ENCODE results near the gene PFKFB3.
"Not testable (repeated sequence)": the region's sequence is repeated elsewhere in the genome, so short reads cannot be mapped to it uniquely, and the experiment has no call there.

The PFKFB3 gene

DNA sequence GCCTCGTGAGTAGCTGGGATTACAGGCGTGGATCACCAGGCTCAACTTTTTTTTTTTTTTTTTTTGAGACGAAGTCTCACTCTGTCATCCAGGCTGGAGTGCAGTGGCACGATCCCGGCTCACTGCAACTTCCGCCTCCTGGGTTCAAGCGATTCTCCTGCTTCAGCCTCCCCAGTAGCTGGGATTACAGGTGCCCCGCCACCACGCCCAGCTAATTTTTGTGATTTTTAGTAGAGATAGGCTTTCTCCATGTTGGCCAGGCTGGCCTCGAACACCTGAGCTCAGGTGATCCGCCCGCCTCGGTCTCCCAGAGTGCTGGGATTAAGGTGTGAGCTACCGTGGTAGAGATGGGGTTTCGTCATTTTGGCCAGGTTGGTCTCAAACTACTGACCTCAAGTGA lies 36.8 kb upstream of the PFKFB3 start:
- not testable (repeated sequence) for H3K27me3 ChIP-seq (ENCODE audit: control insufficient read depth, insufficient read depth, low read length); H3K27ac ChIP-seq (ENCODE audit: low read depth, low read length); H3K4me3 ChIP-seq (ENCODE audit: low read depth, low read length); H3K36me3 ChIP-seq (ENCODE audit: control insufficient read depth, insufficient read depth, low read length); H3K9ac ChIP-seq (ENCODE audit: low read depth, low read length); H3K4me1 ChIP-seq (ENCODE audit: control insufficient read depth, insufficient read depth, low read length); H3K9me3 ChIP-seq (ENCODE audit: control insufficient read depth, insufficient read depth, low read length)

- no peak overlapping the region for H3K27ac ChIP-seq (ENCODE audit: low read depth, low read length)
- H3K9me3 ChIP-seq (ENCODE audit: control insufficient read depth, insufficient read depth, low read length), result no peaks in the 10 kb centered on the region
- no peak overlapping the region for H3K9ac ChIP-seq (ENCODE audit: low read depth, low read length)
- no peaks in the 10 kb centered on the region for H3K27me3 ChIP-seq (ENCODE audit: control insufficient read depth, insufficient read depth, low read length)
- no peak overlapping the region for H3K4me3 ChIP-seq (ENCODE audit: low read depth, low read length)
- H3K4me1 ChIP-seq (ENCODE audit: control insufficient read depth, insufficient read depth, low read length), result peaks cover 10% of the 10 kb centered on the region; the same call in 1 of the 2 replicates
- 0 out of 2 replicates have a peak, but pooled peaks cover 9% of the 10 kb centered on the region for H3K36me3 ChIP-seq (ENCODE audit: control insufficient read depth, insufficient read depth, low read length)
Measured at GRCh38 chr10:6167456-6167855, 35.3 kb upstream of the PFKFB3 start.

DNA sequence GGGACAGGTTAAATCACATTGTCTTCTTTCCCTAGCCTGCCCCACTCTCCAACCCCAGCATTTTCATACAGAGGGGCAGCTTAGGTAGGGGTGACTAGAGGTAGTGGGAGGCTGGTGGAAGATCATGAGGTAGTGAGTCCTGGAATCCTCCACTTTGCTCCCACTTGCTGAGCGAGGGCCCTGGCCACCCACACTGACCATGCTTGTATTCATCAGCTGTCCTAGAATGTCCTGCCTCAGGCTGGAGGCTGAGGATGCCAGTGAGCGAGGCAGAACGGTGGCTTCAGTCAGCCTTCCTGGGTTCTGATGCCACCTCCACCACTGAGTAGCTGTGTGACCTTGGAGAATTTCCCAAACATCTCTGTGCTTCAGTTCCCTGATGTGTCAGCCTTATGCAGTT lies 34.6 kb upstream of the PFKFB3 start:
- no peak overlapping the region for H3K9ac ChIP-seq (ENCODE audit: low read depth, low read length)
- no peak overlapping the region for H3K4me3 ChIP-seq (ENCODE audit: low read depth, low read length)
- 0 out of 2 replicates have a peak, but pooled peaks cover 5% of the 10 kb centered on the region for H3K4me1 ChIP-seq (ENCODE audit: control insufficient read depth, insufficient read depth, low read length)
- 0 out of 2 replicates have a peak, but pooled peaks cover 9% of the 10 kb centered on the region for H3K36me3 ChIP-seq (ENCODE audit: control insufficient read depth, insufficient read depth, low read length)
- no peaks in the 10 kb centered on the region for H3K27me3 ChIP-seq (ENCODE audit: control insufficient read depth, insufficient read depth, low read length)
- no peak overlapping the region for H3K27ac ChIP-seq (ENCODE audit: low read depth, low read length)
- no peaks in the 10 kb centered on the region for H3K9me3 ChIP-seq (ENCODE audit: control insufficient read depth, insufficient read depth, low read length)

DNA sequence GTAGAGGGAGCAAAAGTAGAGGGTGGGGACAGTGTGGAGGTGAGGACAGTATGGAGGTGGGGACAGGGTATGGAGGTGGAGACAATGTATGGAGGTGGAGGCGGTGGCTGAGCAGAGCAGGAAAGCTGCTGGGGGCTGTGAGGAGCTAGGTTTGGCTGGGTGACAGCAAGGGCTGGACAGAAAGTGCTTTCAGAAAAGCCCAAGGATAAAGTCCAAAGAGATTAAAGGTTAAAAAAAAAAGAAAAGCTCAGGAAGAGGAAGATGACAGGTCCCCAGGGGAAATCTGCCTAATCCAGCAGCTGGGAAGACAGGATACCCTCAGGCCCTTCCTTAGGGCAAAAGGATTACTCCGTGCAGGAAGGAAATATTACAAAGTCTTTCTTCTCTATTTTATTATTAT lies 32.1 kb upstream of the PFKFB3 start:
- H3K27ac ChIP-seq (ENCODE audit: low read depth, low read length), result no peak overlapping the region
- 0 out of 2 replicates have a peak, but pooled peaks cover 9% of the 10 kb centered on the region for H3K36me3 ChIP-seq (ENCODE audit: control insufficient read depth, insufficient read depth, low read length)
- H3K9ac ChIP-seq (ENCODE audit: low read depth, low read length), result no peak overlapping the region
- no peaks in the 10 kb centered on the region for H3K9me3 ChIP-seq (ENCODE audit: control insufficient read depth, insufficient read depth, low read length)
- no peak overlapping the region for H3K4me3 ChIP-seq (ENCODE audit: low read depth, low read length)
- H3K27me3 ChIP-seq (ENCODE audit: control insufficient read depth, insufficient read depth, low read length), result no peaks in the 10 kb centered on the region
- H3K4me1 ChIP-seq (ENCODE audit: control insufficient read depth, insufficient read depth, low read length), result no peaks in the 10 kb centered on the region

GRCh38 chr10:6171881-6172695 lies 30.6 kb upstream of the PFKFB3 start:
- Histone ChIP-seq H3K4me1 (ENCODE audit: control insufficient read depth, insufficient read depth, low read length) (no peaks in the 10 kb centered on the region), H3K9ac (ENCODE audit: low read depth, low read length) (no peak overlapping the region), H3K27ac (ENCODE audit: low read depth, low read length) (no peak overlapping the region), H3K4me3 (ENCODE audit: low read depth, low read length) (no peak overlapping the region), H3K36me3 (ENCODE audit: control insufficient read depth, insufficient read depth, low read length) (0 out of 2 replicates have a peak, but pooled peaks cover 7% of the 10 kb centered on the region), H3K9me3 (ENCODE audit: control insufficient read depth, insufficient read depth, low read length) (no peaks in the 10 kb centered on the region), H3K27me3 (ENCODE audit: control insufficient read depth, insufficient read depth, low read length) (no peaks in the 10 kb centered on the region)

- Histone ChIP-seq H3K27ac (ENCODE audit: low read depth, low read length) (no peak overlapping the region), H3K4me1 (ENCODE audit: control insufficient read depth, insufficient read depth, low read length) (no peaks in the 10 kb centered on the region), H3K9me3 (ENCODE audit: control insufficient read depth, insufficient read depth, low read length) (no peaks in the 10 kb centered on the region), H3K4me3 (ENCODE audit: low read depth, low read length) (no peak overlapping the region), H3K36me3 (ENCODE audit: control insufficient read depth, insufficient read depth, low read length) (0 out of 2 replicates have a peak, but pooled peaks cover 5% of the 10 kb centered on the region), H3K27me3 (ENCODE audit: control insufficient read depth, insufficient read depth, low read length) (no peaks in the 10 kb centered on the region), H3K9ac (ENCODE audit: low read depth, low read length) (no peak overlapping the region)
Measured at GRCh38 chr10:6173203-6173602, 29.5 kb upstream of the PFKFB3 start.

DNA sequence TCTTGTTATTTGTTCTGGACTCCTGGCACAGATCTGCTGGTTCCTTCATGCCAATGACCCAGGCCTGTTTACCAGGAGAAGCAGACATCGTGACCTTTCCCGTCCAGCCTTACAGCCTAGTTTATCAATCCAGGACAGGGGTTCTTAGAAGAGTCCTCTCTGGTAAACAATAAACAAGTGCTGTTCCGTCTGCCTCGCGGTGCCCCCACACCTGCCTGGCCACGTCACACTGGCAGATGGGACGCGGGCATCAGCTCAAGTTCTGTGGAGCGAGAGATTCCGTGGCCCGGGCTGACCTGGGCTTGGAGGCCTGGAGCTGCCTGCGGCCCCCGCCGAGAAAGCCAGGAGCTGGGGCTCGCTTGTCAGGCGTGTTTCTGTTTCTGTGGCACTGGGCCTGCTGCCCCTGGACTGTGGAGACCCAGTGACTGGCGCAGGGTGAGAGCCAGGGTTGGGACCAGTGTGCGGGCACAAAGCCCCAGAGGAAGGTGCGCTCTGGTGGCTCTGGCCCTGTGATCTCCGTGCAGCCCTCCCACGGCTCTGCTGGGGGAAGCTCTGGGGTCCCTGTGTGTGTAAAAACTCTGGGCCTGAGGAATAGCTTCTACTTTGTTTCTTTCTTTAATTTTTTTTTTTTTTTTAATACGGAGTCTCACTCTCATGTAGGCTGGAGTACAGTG lies 28.4 kb upstream of the PFKFB3 start:
- Histone ChIP-seq H3K27ac (ENCODE audit: low read depth, low read length) (no peak overlapping the region), H3K4me3 (ENCODE audit: low read depth, low read length) (no peak overlapping the region), H3K9ac (ENCODE audit: low read depth, low read length) (no peak overlapping the region), H3K36me3 (ENCODE audit: control insufficient read depth, insufficient read depth, low read length) (0 out of 2 replicates have a peak, but pooled peaks cover 5% of the 10 kb centered on the region), H3K4me1 (ENCODE audit: control insufficient read depth, insufficient read depth, low read length) (no peaks in the 10 kb centered on the region), H3K9me3 (ENCODE audit: control insufficient read depth, insufficient read depth, low read length) (no peaks in the 10 kb centered on the region), H3K27me3 (ENCODE audit: control insufficient read depth, insufficient read depth, low read length) (no peaks in the 10 kb centered on the region)

DNA sequence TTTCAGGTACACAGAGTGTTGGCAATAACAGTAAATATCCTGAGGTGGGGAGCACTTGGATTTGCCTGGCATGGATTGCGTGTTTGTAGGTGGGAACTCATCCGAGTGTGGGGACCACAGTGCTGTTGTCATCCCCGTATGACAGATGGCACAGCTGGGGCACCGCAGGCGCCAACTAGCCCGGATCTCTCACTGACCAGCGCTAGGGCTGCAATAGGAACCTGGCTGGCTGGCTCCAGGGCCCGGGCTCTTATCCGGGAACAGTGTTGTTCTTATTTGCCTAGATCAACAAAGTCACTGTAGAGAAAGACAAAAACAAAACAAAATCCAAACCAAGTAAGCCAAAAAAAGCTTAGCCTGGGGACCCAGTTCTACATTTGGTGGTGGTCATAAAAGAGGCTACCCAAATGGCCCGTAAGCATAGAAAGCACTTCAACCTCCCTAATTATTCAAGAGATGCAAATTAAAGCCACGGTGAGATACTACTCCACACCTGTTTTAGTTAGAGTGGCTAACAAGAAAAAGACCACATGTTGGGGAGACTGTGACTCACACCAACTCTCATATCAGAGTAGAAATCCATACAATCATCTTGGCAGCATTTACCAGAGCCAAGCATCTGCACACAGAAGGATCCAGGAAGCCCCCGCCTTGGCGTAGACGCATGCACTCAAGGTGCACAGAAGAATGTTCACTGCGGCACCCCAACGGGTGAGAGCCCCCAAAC lies 27.2 kb upstream of the PFKFB3 start:
- Histone ChIP-seq H3K27ac (ENCODE audit: low read depth, low read length) (no peak overlapping the region), H3K9me3 (ENCODE audit: control insufficient read depth, insufficient read depth, low read length) (no peaks in the 10 kb centered on the region), H3K4me1 (ENCODE audit: control insufficient read depth, insufficient read depth, low read length) (no peaks in the 10 kb centered on the region), H3K9ac (ENCODE audit: low read depth, low read length) (no peak overlapping the region), H3K36me3 (ENCODE audit: control insufficient read depth, insufficient read depth, low read length) (0 out of 2 replicates have a peak, but pooled peaks cover 5% of the 10 kb centered on the region), H3K27me3 (ENCODE audit: control insufficient read depth, insufficient read depth, low read length) (no peaks in the 10 kb centered on the region), H3K4me3 (ENCODE audit: low read depth, low read length) (no peak overlapping the region)

GRCh38 chr10:6176691-6177231 lies 26.0 kb upstream of the PFKFB3 start:
- Histone ChIP-seq H3K36me3 (ENCODE audit: control insufficient read depth, insufficient read depth, low read length) (0 out of 2 replicates have a peak, but pooled peaks cover 5% of the 10 kb centered on the region), H3K4me1 (ENCODE audit: control insufficient read depth, insufficient read depth, low read length) (no peaks in the 10 kb centered on the region), H3K9me3 (ENCODE audit: control insufficient read depth, insufficient read depth, low read length) (no peaks in the 10 kb centered on the region), H3K27me3 (ENCODE audit: control insufficient read depth, insufficient read depth, low read length) (no peaks in the 10 kb centered on the region), H3K4me3 (ENCODE audit: low read depth, low read length) (no peak overlapping the region), H3K9ac (ENCODE audit: low read depth, low read length) (no peak overlapping the region), H3K27ac (ENCODE audit: low read depth, low read length) (no peak overlapping the region)

- no peaks in the 10 kb centered on the region for H3K9me3 ChIP-seq (ENCODE audit: control insufficient read depth, insufficient read depth, low read length)
- H3K4me3 ChIP-seq (ENCODE audit: low read depth, low read length), result no peak overlapping the region
- no peaks in the 10 kb centered on the region for H3K4me1 ChIP-seq (ENCODE audit: control insufficient read depth, insufficient read depth, low read length)
- H3K36me3 ChIP-seq (ENCODE audit: control insufficient read depth, insufficient read depth, low read length), result 0 out of 2 replicates have a peak, but pooled peaks cover 5% of the 10 kb centered on the region
- H3K27ac ChIP-seq (ENCODE audit: low read depth, low read length), result no peak overlapping the region
- H3K9ac ChIP-seq (ENCODE audit: low read depth, low read length), result no peak overlapping the region
- no peaks in the 10 kb centered on the region for H3K27me3 ChIP-seq (ENCODE audit: control insufficient read depth, insufficient read depth, low read length)
Measured at GRCh38 chr10:6177880-6178281, 24.9 kb upstream of the PFKFB3 start.

Data from HUES48 (cell line).